Stimulated activated CD8-positive, alpha-beta memory T cell treated with anti-CD3 and anti-CD28 coated beads, Interleukin-12 subunit alpha, Interleukin-12 subunit beta, amount 100 ng/mL, for 24 hours (primary cell): Measurements from ENCODE around the gene NFU1.
"Not testable (repeated sequence)": the region's sequence is repeated elsewhere in the genome, so short reads cannot be mapped to it uniquely, and the experiment has no call there.

Experiments used
- DNase-seq: peaks from one replicate; pipeline ENCODE4 v3.0.0-alpha.2; 2020; ENCODE audit errors: extremely low read depth

Gene NFU1

DNA sequence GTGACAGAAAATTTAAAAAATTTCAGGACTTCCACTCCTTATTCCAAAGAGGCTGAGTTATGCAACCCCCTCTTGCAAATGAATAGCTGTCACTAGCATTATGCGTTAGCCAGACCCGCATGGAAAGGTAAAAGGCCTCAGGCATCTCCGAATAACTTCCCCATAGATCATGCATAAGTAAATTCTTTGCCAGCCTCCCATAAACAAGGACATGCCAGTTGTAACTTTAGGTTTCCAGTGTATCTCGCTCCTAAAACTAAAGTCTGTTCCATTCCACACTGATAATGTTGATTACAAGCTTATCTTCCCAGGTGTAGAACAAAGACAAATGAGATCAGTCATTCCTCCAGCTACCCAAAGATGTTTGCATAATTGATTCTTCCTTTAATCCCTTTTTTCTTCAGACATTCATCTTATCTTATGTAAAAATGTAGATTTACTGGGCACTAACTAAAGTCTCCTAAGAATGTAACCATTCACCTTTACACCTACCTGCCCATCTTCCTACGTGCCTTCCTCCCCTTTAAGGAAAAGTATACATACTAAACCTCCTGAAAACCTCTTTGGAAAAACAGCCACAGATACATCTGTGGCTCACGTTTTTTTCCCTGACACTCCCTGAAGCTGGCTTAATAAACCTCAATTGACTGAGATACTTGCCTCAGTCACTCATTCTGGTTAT is 13.6 kb upstream of the NFU1 start:
- DNase-seq: no peak

DNA sequence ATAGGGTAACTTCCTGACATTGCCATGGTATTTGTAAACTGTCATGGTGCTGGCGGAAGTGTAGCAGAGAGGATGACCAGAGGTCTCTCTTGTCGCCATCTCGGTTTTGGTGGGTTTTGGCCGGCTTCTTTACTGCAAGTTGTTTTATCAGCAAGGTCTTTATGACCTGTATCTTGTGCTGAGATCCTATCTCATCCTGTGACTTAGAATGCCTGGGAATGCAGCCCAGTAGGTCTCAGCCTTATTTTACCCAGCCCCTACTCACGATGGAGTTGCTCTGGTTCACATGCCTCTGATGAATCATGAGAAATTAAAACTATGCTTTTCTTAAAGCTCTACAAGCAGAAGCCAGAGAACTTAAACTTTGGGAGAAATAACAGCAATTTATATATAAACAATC is 12.7 kb upstream of the NFU1 start:
- DNase-seq: no peak

DNA sequence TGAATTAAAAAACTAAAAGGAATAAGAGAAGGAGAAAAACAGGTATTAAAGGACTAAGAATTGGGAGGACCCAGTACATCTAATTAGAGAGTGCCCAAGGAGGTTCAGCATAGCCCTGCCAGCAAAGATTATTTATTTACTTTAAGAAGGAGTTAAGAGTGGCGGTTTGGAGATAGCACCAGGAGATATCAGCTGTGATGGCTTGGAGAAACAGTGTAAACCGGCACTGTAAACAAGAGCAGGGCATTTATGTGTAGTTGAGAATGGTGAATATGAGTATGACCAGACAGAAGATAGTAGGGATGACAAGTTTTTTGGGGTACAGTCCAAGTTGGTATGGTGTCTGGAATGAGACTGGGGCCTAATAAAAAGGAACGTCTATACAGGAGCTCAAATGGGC is 6.4 kb upstream of the NFU1 start:
- DNase-seq: not testable (repeated sequence)

DNA sequence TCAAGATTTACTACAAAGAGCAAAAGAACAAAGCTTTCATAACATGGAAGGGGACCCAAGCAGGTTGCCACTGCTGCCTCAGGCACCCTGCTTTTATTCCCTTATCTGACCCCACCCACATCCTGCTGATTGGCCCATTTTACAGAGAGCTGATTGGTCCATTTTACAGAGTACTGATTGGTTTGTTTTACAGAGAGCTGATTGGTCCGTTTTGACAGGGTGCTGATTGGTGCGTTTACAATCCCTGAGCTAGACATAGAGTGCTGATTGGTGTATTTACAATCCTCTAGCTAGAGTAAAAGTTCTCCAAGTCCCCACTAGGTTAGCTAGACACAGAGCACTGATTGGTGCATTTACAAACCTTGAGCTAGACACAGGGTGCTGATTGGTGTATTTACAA is 2.3 kb upstream of the NFU1 start:
- DNase-seq: not testable (repeated sequence)

DNA sequence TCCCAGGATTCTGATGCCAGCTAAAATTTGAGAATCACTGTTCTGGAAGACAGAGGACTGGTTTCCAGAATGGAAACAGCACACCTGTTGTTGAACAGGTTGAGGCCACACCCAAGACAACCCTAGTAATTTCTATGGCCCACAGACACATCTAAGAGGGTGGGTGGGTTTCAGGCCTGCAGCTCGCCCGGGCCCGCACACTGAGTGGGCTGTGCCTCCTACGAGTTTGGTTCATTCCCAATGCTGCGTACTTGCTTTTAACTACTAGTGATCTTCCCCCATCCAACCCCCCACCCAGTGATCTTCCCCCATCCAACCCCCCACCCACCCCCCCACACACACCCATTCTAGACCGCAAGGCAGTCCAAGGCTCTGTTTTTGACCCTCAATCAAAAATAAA is 1.3 kb upstream of the NFU1 start:
- no peak for DNase-seq

DNA sequence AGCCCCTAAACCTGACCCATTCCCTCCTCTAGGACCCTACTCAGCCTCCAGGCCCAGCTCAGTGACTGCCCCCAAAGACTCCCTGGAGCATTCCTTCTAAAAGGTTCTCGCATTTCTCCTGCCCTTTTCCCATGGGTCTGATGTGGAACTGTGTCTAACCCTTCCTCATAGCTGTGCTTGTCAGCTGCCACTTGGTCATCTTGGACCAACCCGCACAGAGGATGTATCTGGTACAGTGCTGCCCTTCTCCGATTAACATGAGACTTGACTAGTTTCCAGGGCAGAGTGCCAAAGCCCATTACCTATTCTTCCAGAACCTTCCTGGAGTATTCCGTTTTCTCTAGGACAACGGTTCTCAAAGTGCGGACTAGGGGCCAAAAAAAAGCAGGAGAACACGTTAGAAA is 518 bp upstream of the NFU1 start:
- no peak for DNase-seq

DNA sequence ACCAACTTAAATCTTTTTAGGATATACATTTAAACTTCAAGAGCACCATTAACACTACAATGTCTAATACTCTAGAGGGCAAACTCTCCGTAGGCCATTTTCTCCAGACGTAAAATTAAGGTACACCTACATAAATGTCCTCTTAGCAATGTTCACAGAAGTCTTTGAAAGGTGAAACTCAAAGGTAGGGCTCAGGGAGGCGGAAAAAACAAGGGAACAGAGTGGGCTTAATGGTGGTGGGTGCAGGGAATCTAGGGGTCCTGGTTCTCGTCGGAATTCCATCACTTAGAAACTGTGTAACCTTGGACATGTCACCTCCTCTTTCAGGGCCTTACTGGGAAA is 668 bp downstream of the NFU1 start:
- DNase-seq: no peak

DNA sequence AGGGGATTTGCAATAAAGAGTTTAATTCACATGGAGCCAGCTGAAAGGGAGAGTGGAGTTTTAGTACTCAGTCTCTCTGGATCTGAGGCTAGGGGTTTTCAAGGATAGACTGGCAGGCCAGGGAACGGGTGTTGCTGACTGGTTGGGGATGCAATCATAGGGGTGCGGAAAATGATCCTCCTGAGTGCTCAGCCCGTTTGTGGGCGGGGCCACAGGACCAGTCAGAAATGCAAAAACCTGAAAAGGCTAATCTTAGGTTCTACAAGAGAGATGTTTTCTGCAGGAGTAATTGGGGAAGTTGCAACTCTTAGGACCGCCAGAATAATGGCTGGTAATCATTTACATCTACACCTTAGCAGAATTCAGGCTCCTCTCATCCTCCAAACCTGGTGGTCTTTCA is 2.5 kb downstream of the NFU1 start:
- no peak for DNase-seq

DNA sequence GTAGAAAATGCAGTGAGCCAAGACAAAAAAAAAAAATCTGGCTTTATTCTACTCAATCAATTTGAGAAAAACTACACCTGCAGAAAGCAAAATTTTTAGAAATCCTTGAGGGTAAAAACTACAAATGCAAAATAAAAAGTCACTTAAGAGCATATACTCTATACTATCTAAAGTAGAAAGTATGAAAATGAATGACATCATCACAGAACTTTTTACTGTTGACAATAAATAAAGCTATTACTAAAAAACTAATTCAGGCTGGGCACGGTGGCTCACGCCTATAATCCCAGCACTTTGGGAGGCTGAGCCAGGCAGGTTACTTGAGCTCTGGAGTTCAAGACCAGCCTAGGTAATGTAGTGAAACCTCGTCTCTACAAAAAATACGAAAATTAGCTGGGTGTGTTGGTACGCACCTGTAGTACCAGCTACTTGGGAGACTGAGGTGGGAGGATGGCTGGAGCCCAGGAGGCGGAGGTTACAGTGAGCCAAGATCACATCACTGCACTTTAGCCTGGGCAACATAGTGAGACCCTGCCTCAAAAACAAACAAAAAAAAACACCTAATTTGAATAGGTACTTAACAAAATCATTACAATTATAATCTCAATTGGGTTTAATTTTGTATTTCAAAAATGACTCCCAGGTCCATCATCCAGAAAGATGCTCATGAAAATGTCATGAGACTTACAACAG is 7.6 kb downstream of the NFU1 start:
- no peak for DNase-seq

DNA sequence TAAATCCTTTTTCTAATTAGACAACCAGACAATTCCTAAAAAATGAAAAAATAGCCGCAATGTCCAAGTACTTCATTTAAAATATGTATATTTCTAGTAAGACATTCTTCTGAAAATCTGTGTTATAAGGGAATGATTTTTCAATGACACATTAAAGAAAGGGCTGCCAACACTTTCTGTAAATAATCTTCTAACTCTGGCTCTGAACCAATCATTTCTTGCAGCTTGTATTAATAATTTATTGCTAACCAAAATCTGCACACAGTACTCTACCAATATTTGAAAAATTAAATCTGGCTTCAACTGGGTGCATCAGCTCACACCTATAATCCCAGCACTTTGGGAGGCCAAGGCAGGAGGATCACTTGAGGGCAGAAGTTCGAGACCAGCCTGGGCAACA is 8.3 kb downstream of the NFU1 start:
- DNase-seq: no peak

DNA sequence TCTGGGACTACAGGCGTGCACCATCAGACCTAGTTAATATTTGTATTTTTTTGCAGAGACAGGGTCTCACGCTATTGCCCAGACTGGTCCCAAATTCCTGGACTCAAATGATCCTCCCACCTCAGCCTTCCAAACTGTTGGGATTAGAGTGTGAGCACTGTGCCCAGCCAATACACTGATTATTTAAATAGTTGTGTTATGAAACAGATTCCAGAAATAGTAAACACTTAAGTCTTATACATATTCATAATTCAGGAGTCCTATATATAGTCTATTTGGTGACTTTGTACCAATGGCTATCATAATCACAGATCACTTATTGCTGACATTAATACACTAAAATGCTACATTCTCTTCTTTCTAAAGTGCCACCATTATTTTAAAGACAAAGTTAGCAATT is 12.8 kb downstream of the NFU1 start:
- no peak for DNase-seq

DNA sequence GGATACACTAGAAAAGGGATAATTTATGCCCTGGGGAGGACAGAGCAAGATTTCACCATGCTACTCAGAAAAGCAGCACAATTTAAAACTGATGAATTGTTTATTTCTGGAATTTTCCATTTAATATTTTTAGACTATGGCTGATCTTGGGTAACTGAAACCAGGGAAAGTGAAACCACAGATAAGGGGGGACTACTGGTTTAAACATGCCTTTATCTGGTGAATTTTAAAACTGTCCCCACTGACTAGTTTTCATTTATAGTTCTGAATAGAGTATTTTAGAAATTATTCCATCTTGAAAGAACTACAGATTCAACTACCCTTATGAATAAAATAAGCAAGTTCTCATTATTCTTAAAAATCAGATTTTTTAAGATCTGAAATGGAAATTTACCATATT is 15.0 kb downstream of the NFU1 start:
- DNase-seq: no peak

DNA sequence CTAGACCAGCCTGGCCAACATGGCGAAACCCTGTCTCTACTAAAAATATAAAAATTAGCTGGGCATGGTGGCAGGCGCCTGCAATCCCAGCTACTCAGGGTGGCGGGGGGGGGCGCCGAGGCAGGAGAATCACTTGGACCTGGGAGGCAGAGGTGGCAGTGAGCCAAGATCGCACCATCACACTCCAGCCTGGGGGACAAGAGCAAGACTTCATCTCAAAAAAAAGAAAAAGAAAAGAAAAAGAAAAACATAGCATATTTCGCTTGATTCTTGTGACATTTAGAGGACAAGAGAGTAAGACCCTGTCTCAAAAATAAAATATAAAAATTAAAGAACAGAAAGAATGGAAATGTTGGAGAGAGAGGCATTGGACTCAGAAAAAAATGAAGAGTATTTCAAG is 18.1 kb downstream of the NFU1 start:
- not testable (repeated sequence) for DNase-seq

DNA sequence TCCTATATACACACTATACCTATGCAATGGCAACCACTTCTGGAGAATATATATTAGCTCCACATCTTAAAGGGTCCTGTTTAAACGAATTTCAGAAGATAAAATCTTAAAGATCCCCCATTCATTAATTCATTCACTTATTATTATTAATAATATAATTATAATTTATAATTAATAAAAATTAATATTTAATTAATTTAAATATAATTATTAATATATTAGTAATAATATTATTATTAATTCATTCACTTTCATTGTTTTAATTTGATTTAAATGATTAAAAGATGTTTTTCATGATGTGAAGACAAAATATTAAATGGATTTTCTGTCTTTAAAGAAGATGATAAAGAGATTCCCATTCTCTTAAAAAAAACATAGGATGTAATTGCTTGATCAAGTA is 21.1 kb downstream of the NFU1 start:
- DNase-seq: no peak

DNA sequence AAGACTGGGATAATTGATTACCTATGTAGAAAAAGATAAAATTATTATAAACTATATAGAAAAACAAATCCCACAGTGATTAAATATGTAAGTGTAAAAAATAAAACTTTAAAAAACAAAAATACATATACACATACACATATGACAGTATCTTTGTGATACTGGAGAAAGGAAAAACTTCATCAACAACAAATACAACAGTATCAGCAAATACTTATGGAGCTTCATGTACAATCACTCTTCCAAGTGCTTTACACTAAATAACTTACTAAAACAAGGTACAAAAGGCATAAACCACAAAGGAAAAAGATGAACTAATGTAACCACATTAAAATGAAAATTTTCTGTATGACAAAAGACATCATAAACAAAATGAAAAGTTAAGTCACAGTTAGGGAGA is 26.1 kb downstream of the NFU1 start:
- no peak for DNase-seq

DNA sequence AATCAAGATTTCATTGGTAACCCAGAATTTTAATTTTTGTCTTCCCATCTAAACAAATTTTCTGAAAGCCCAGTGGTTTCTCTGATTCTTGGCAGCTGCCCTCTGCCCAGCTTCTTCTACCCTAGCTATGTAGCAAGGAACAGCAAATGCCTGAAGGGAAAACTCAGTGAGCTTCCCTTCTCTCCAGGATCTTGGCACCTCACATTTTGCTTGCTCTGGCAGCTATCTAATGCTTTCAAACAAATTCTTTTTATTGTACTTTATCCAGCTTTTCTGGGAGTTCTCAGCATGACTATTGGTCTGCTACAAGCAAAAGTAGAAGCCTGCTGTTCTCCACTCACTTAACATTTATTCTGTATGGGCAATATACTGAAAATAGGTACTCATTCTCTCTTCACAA is 31.9 kb downstream of the NFU1 start:
- DNase-seq: no peak

DNA sequence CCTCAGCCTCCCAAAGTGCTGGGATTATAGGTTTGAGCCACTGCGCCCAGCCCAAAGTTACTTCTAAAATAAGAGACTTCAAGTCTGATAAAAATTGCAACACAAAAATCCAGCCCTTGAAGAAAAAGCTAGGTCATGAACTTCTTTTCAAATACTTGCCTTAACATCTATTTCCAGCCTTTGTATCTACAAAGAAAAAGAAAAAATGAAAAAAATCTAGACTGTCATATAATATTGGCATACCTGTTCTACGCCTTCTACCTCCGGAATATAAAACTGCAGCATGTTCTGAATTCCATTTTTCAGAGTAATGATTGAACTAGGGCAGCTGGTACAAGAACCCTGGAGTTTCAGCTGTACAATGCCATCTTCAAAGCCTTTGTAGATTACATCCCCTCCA is 37.1 kb downstream of the NFU1 start:
- no peak for DNase-seq

DNA sequence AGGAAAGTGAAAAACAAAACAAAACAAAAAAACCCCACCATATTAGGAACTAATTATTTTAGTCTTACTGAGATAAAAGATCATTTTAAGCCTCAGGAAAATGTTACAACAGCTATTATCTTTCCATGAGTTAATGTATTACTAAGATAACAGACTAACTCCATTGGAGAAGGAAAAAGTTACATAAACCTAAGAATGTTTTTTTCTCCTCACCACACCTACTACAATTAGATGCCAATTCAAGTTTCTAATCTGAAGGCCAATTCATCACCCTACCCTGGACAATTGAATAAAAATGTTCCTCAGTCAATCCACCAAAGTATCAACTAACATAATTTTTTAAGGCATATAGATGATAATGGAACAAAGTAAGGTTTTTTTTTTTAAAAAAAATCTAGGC is 40.0 kb downstream of the NFU1 start:
- no peak for DNase-seq

DNA sequence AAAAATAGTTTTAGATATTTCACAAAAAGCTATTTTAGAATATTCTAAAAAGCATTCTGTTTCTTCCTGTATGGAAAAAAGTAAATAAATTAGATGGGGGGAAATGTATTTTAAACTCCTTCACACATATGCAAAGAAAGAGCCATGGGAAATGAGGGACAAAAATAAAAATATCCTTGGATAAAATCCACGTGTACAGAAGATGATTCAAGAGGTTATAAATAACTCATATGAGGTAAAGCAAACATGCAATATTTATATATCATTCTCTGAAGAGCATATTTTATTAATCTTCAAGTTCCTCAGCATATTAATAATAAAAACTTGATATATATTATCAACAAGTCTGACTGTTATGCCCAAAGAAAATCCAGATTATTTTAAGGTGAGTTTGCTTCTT is 41.4 kb downstream of the NFU1 start:
- no peak for DNase-seq

DNA sequence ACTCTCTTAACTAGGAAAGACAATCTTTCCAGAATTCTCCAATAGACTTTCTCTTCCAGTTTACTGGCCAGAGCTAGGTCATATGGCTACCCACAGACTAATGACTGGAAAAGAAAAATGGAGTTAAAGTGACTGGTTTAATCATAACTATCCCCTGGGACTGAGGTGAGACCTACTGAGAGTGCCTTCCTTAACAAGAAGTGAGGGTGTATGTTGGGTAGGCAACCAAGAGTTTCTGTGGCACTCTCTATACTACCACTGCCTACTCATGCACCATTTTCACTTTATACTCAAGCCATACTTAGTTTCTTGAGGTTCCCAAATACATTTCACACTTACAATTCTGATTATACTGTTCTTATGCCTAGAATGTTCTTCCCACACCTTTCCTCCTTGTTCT is 43.3 kb downstream of the NFU1 start:
- no peak for DNase-seq

DNA sequence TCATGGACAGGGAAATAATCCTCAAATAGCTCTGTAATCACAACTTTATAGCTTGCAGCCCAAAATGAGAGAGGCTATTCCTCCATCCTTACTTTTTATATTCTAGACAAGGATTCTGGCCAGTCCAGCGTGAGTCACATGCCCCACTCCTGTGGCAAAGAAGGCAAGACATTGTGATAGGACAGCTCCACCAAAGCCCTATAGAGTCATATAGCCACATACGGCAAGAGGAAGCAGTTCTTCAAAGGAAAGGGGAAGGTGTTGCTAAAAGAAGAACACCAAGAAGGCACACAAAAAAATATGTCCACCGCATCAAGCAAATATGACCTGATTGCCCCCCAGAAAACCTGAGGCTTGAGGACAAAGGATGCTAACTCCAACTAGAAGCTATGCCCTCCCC is 46.8 kb downstream of the NFU1 start:
- DNase-seq: no peak

DNA sequence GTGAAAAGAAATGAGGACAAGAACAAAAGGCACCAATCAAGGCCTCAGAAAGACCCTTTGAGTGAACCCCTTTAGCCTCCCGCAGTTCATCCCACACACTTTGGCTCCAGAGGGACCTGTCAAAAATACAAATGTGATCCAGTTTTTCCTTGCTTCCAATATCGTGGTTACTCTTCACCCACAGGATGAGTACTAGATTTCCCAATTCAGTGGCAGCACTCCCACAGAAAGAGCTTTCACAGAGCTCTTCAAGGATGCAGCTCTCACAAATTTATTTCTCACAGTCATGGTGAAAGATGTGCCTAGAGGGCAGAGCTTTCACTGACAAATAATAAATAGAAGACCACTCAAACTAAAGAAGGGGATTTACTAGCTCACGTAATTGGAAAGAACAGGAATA is 47.2 kb downstream of the NFU1 start:
- DNase-seq: no peak

DNA sequence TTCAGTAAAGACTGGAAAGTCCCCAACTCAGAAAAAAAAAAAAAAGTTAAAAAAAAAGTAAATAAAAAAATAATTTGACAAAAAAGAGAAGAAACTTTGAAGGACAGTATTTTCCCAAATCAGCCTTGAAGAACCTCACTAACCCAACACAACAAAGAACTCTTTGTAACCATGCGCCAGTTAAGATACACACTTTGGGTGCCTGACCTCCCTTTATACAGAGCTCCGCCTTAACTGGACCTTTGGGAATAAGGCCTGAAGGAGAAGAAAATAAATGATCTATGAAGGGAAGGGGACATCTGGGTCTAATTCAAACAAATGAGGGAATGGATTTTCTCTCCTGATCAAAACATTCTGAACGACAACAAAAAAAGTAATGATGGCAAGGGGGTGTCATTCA is 48.0 kb downstream of the NFU1 start:
- no peak for DNase-seq
